Measurements from ENCODE around the gene STK35. TPM values are rescaled to one million over a fixed set of nuclear protein-coding genes. Genes with fewer than 3 reads are reported as not detected.
"Not testable (repeated sequence)": the region's sequence is repeated elsewhere in the genome, so short reads cannot be mapped to it uniquely, and the experiment has no call there.

STK35 gene
- total RNA-seq, 1 donor from 2014 or later = 18.8 TPM

- no peak for DNase-seq
Measured at GRCh38 chr20:2162823-2163166, 61.2 kb downstream of the STK35 start.

GRCh38 chr20:2163312-2163711, 61.7 kb downstream of the STK35 start:
- DNase-seq = no peak

GRCh38 chr20:2163757-2164156, 62.1 kb downstream of the STK35 start:
- no peak for DNase-seq

GRCh38 chr20:2164421-2164820, 62.8 kb downstream of the STK35 start:
- no peak for DNase-seq

GRCh38 chr20:2164966-2165365, 63.3 kb downstream of the STK35 start:
- peak; percentile 36 for DNase-seq

- no peak for DNase-seq
Measured at GRCh38 chr20:2165871-2166270, 64.2 kb downstream of the STK35 start.

- no peak for DNase-seq
Measured at GRCh38 chr20:2167112-2167511, 65.5 kb downstream of the STK35 start.

GRCh38 chr20:2168946-2169345, 67.3 kb downstream of the STK35 start:
- DNase-seq = no peak

GRCh38 chr20:2169456-2170088, 67.9 kb downstream of the STK35 start:
- no peak for DNase-seq

- DNase-seq = no peak
Measured at GRCh38 chr20:2170404-2170803, 68.8 kb downstream of the STK35 start.

- DNase-seq = no peak
Measured at GRCh38 chr20:2171266-2171790, 69.7 kb downstream of the STK35 start.

GRCh38 chr20:2171840-2172239, 70.2 kb downstream of the STK35 start:
- DNase-seq = not testable (repeated sequence)

- peak; percentile 85 for DNase-seq
Measured at GRCh38 chr20:2172305-2173175, 70.9 kb downstream of the STK35 start.

- no peak for DNase-seq
Measured at GRCh38 chr20:2173186-2173585, 71.6 kb downstream of the STK35 start.

GRCh38 chr20:2174067-2174466, 72.4 kb downstream of the STK35 start:
- no peak for DNase-seq

GRCh38 chr20:2176946-2177345, 75.3 kb downstream of the STK35 start:
- DNase-seq = no peak

GRCh38 chr20:2178318-2179232, 76.9 kb downstream of the STK35 start:
- DNase-seq = peak; percentile 21

- DNase-seq = no peak
Measured at GRCh38 chr20:2179233-2179580, 77.6 kb downstream of the STK35 start.

GRCh38 chr20:2179949-2180348, 78.3 kb downstream of the STK35 start:
- DNase-seq = no peak

- no peak for DNase-seq
Measured at GRCh38 chr20:2183381-2183780, 81.8 kb downstream of the STK35 start.

GRCh38 chr20:2184933-2185332, 83.3 kb downstream of the STK35 start:
- not testable (repeated sequence) for DNase-seq

- DNase-seq = no peak
Measured at GRCh38 chr20:2195614-2196013, 94.0 kb downstream of the STK35 start.

GRCh38 chr20:2197166-2197565, 95.5 kb downstream of the STK35 start:
- no peak for DNase-seq

Data from tongue (tissue), 2 donors.